Measurements from ENCODE around the gene PCDHA8. TPM values are rescaled to one million over a fixed set of nuclear protein-coding genes. Genes with fewer than 3 reads are reported as not detected.

PCDHA8 gene
- total and polyA plus RNA-seq, 2 of the 13 experiments (the other 11 are each of a cell fraction or from before 2014, with no cell fraction given): 0.03 to 0.11 TPM

DNA sequence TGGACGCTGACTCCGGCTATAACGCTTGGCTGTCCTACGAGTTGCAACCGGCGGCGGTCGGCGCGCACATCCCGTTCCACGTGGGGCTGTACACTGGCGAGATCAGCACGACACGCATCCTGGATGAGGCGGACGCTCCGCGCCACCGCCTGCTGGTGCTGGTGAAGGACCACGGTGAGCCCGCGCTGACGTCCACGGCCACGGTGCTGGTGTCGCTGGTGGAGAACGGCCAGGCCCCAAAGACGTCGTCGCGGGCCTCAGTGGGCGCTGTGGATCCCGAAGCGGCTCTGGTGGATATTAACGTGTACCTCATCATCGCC, 36.2 kb downstream of the PCDHA8 start (continued):
- TF ChIP-seq, protein P1, sequence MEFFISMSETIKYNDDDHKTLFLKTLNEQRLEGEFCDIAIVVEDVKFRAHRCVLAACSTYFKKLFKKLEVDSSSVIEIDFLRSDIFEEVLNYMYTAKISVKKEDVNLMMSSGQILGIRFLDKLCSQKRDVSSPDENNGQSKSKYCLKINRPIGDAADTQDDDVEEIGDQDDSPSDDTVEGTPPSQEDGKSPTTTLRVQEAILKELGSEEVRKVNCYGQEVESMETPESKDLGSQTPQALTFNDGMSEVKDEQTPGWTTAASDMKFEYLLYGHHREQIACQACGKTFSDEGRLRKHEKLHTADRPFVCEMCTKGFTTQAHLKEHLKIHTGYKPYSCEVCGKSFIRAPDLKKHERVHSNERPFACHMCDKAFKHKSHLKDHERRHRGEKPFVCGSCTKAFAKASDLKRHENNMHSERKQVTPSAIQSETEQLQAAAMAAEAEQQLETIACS (CRISPR knock-in tag; IDR thresholded peaks at IDR 0.05): no peak

DNA sequence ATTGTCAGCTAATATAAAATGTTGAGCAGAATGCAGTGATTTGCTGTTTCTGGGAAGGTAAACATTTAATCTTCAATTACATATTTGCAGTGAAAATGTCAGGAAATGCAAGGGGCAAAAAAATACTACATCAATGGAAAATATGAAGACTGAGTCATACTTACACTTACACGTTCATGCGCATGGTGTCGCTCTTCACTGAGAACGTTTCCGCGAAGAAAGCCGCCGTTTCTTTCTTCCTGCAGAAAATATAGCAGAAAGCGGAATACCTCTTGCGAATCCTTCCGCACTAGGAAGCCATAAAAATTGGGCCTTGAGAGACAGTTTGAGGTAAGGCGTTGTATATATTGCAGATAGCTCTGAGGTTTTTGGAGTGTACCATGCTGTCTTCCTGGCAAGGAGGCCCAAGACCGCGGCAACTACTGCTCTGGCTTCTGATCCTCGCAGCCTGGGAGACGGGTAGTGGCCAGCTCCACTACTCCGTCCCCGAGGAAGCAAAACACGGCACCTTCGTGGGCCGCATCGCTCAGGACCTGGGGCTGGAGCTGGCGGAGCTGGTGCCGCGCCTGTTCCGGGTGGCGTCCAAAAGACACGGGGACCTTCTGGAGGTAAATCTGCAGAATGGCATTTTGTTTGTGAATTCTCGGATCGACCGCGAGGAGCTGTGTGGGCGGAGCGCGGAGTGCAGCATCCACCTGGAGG, 41.1 kb downstream of the PCDHA8 start, which contains the start of gene PCDHA13:
Gene PCDHA13 (plus strand): TSS at position 236 of the 702 bp plus-strand sequence. CDS start 145 bp downstream, at position 381.
- no TSS peak for BruUV-seq (replicated peaks)
- no peaks in the 10 kb centered on the region for H3K79me2 ChIP-seq (ENCODE audit: insufficient read depth, low read length)
- no peak within 1 kb of the TSS for H3K4me2 ChIP-seq (ENCODE audit: low read depth, low read length)
- WGBS (ENCODE audit: low lambda C conversion rate): 74% methylated on average over 29 of the region's 35 CpGs
- FAIRE-seq (no peak), DNase-seq (ENCODE audit: low spot score) (no peak), ATAC-seq (no peak)
- no peak within 1 kb of the TSS for H2AFZ ChIP-seq (ENCODE audit: low read length)
- H3K9ac ChIP-seq (ENCODE audit: insufficient read depth, low read depth, low read length): no peak within 1 kb of the TSS
- H3K27me3 ChIP-seq (ENCODE audit: control insufficient read depth in 1 of 2, insufficient read depth in 2 of 2, low read length in 2 of 2): no peaks in the 10 kb centered on the region
- no peak within 1 kb of the TSS for H3K27ac ChIP-seq (ENCODE audit: extremely low read length, insufficient read depth, low read length)
- intact Hi-C loops (cut with micrococcal nuclease; ENCODE audit: unreplicated experiment) (loop anchor here (1.0 kb wide), 1 partner anchor 159 kb away; no protein-coding TSS in a partner anchor), in situ Hi-C loops (cut with HindIII; ENCODE audit: extremely low pct_ligation_motif_present, low pct_unique_long_range_greater_than_20kb) (no loop called here)
- ChIA-PET CTCF (ENCODE audit: low intra/inter-chr PET ratio, low total read pairs) (interaction anchor here (1.1 to 1.5 kb wide), 3 partner anchors 158 to 159 kb away, joined by 3 to 6 read pairs (median 3); no protein-coding TSS in a partner anchor), POLR2A (no interaction called here)
- no peaks in the 10 kb centered on the region for H3K4me1 ChIP-seq (ENCODE audit: insufficient read depth, low read length)
- TF ChIP-seq MIER3 (CRISPR knock-in tag; IDR thresholded peaks at IDR 0.05; ENCODE audit: borderline replicate concordance): no peak
- TF ChIP-seq RBM39 (IDR thresholded peaks at IDR 0.05; ENCODE audit: low read depth, low read length, poor library complexity, severe bottlenecking): no peak
- peak; percentile 39; the same call in 1 of the 2 replicates for TF ChIP-seq STAG1 (CRISPR knock-in tag; IDR thresholded peaks at IDR 0.05)
- TF ChIP-seq, protein P2, sequence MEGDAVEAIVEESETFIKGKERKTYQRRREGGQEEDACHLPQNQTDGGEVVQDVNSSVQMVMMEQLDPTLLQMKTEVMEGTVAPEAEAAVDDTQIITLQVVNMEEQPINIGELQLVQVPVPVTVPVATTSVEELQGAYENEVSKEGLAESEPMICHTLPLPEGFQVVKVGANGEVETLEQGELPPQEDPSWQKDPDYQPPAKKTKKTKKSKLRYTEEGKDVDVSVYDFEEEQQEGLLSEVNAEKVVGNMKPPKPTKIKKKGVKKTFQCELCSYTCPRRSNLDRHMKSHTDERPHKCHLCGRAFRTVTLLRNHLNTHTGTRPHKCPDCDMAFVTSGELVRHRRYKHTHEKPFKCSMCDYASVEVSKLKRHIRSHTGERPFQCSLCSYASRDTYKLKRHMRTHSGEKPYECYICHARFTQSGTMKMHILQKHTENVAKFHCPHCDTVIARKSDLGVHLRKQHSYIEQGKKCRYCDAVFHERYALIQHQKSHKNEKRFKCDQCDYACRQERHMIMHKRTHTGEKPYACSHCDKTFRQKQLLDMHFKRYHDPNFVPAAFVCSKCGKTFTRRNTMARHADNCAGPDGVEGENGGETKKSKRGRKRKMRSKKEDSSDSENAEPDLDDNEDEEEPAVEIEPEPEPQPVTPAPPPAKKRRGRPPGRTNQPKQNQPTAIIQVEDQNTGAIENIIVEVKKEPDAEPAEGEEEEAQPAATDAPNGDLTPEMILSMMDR (CRISPR knock-in tag; IDR thresholded peaks at IDR 0.05): peak; percentile 40
- TF ChIP-seq, protein P3, sequence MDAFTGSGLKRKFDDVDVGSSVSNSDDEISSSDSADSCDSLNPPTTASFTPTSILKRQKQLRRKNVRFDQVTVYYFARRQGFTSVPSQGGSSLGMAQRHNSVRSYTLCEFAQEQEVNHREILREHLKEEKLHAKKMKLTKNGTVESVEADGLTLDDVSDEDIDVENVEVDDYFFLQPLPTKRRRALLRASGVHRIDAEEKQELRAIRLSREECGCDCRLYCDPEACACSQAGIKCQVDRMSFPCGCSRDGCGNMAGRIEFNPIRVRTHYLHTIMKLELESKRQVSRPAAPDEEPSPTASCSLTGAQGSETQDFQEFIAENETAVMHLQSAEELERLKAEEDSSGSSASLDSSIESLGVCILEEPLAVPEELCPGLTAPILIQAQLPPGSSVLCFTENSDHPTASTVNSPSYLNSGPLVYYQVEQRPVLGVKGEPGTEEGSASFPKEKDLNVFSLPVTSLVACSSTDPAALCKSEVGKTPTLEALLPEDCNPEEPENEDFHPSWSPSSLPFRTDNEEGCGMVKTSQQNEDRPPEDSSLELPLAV (CRISPR knock-in tag; conservative IDR thresholded peaks at IDR 0.05; ENCODE audit: low read depth): no peak
- no peak for TF ChIP-seq ZNF24 (IDR thresholded peaks at IDR 0.05)
- TF ChIP-seq KLF13 (CRISPR knock-in tag; IDR thresholded peaks at IDR 0.05): no peak
- no peak for TF ChIP-seq MBD4 (IDR thresholded peaks at IDR 0.05; ENCODE audit: borderline replicate concordance, low read length)
- no peak for TF ChIP-seq YEATS2 (CRISPR knock-in tag; IDR thresholded peaks at IDR 0.05; ENCODE audit: borderline replicate concordance)
- TF ChIP-seq KDM5B (CRISPR knock-in tag; IDR thresholded peaks at IDR 0.05; ENCODE audit: borderline replicate concordance): no peak
- H3K36me3 ChIP-seq (replicated peaks in 1 of 2; ENCODE audit: control insufficient read depth in 1 of 2, insufficient read depth in 2 of 2, low read length in 2 of 2): no peaks in the 10 kb centered on the region
- no peaks in the 10 kb centered on the region for H4K20me1 ChIP-seq (ENCODE audit: insufficient read depth, low read length)
- no peaks in the 10 kb centered on the region for H3K9me3 ChIP-seq (ENCODE audit: low read length)
- no peak within 1 kb of the TSS for H3K4me3 ChIP-seq (replicated peaks in 1 of 3; ENCODE audit: insufficient read depth in 1 of 3, low read depth in 2 of 3, low read length in 3 of 3)

All from HepG2 (cell line).